K562 (cell line): ENCODE results near the gene BEST2. TPM values are rescaled to one million over a fixed set of nuclear protein-coding genes. Genes with fewer than 3 reads are reported as not detected.

Experiments
- ASH1L ChIP-seq: fragments of 450-650 bp; IDR thresholded peaks from 2 replicates; pipeline ENCODE4 v1.6.1; 2018; ENCODE audit warnings: borderline replicate concordance, mild to moderate bottlenecking, low read depth; ENCODE audit not compliant: partially characterized antibody
- CEBPB ChIP-seq: fragments of 450-650 bp; IDR thresholded peaks from 2 replicates; pipeline ENCODE4 v1.6.1; 2016; ENCODE audit warnings: missing genetic modification characterization, missing compliant biosample characterization
- EZH2 ChIP-seq: IDR thresholded peaks from 2 replicates; pipeline ENCODE4 v1.6.1; 2012; ENCODE audit warnings: low read depth, mild to moderate bottlenecking, inconsistent platforms, low read length, borderline replicate concordance
- GABPA ChIP-seq: fragments of 200-800 bp; sonication (Bioruptor generic); conservative IDR thresholded peaks from 2 replicates; pipeline ENCODE4 v1.6.1; 2016; ENCODE audit warnings: low read depth, missing genetic modification characterization, missing compliant biosample characterization
- IFI16 ChIP-seq: fragments of 250-450 bp; sonication (Bioruptor Pico); IDR thresholded peaks from 2 replicates; pipeline ENCODE4 v2.1.2; 2022; ENCODE audit warnings: mild to moderate bottlenecking, inconsistent platforms
- JUNB ChIP-seq: fragments of 450-650 bp; formaldehyde crosslinking; conservative IDR thresholded peaks from 2 replicates; pipeline ENCODE4 v1.4.0; 2020; ENCODE audit warnings: mild to moderate bottlenecking
- MCM7 ChIP-seq, 2 experiments: fragments of 450-650 bp; IDR thresholded peaks; 2 replicates each; pipeline ENCODE4 v1.6.1; 2016 to 2018
- MLX ChIP-seq, 2 experiments: fragments of 450-650 bp in 1 of 2; sonication (generic) in 1 of 2; formaldehyde crosslinking; conservative IDR thresholded peaks; 2 replicates each; pipeline versions ENCODE4 v1.4.0 to v1.8.1; 2020 to 2022; ENCODE audit warnings: mild to moderate bottlenecking in 1 of 2, missing genetic modification reagents in 1 of 2
- MXI1 ChIP-seq: IDR thresholded peaks from 2 replicates; pipeline ENCODE4 v1.6.1; 2011; ENCODE audit warnings: low read depth, mild to moderate bottlenecking, improper control_type of control experiment, low read length
- NELFE ChIP-seq: IDR thresholded peaks from 2 replicates; pipeline ENCODE4 v1.6.1; 2011; ENCODE audit warnings: mild to moderate bottlenecking; ENCODE audit not compliant: insufficient read depth, insufficient read length
- NRF1 ChIP-seq, 2 experiments: fragments of 450-650 bp; IDR thresholded peaks in 1 of 2; conservative IDR thresholded peaks in 1 of 2; 2 replicates each; pipeline ENCODE4 v1.6.1; 2014; ENCODE audit warnings: mild to moderate bottlenecking in 2 of 2
- NUFIP1 ChIP-seq: fragments of 450-650 bp; IDR thresholded peaks from 2 replicates; pipeline ENCODE4 v1.6.1; 2018; ENCODE audit not compliant: partially characterized antibody
- SP2 ChIP-seq: IDR thresholded peaks from 2 replicates; pipeline ENCODE4 v1.6.1; 2011; ENCODE audit warnings: mild to moderate bottlenecking, low read depth, low read length, moderate library complexity; ENCODE audit not compliant: poor library complexity, severe bottlenecking; ENCODE audit errors: extremely low read depth
- SRSF1 ChIP-seq: fragments of 200-400 bp; formaldehyde crosslinking; IDR thresholded peaks from 2 replicates; pipeline ENCODE4 v1.6.1; 2017; ENCODE audit warnings: mild to moderate bottlenecking, low read depth, low read length, moderate library complexity
- USF2 ChIP-seq: sonication (generic); formaldehyde crosslinking; IDR thresholded peaks from 2 replicates; pipeline ENCODE4 v1.5.0; 2020; ENCODE audit warnings: missing genetic modification reagents
- ZNF24 ChIP-seq: fragments of 450-650 bp; IDR thresholded peaks from 2 replicates; pipeline ENCODE4 v1.6.1; 2016
- ZNF609 ChIP-seq: sonication (generic); formaldehyde crosslinking; IDR thresholded peaks from 2 replicates; pipeline ENCODE4 v1.8.1; 2023; ENCODE audit warnings: missing genetic modification reagents, mild to moderate bottlenecking, borderline replicate concordance
- ZNF717 ChIP-seq: fragments of 250-450 bp; sonication (Bioruptor Pico); IDR thresholded peaks from 2 replicates; pipeline ENCODE4 v1.5.0; 2021
- ZNF766 ChIP-seq: fragments of 200-800 bp; sonication (Bioruptor generic); conservative IDR thresholded peaks from 2 replicates; pipeline ENCODE4 v1.6.1; 2016; ENCODE audit warnings: missing genetic modification characterization, missing compliant biosample characterization
- polyA plus RNA-seq, 8 experiments: library from polyadenylated mRNA; depleted of rRNA in 4 of 8; stranded (reverse) in 5 of 8; unstranded in 3 of 8; fragments of >200 nt; fragmentation: Nextera tagmentation in 2 of 8; fragmentation: Illumina TruSeq in 1 of 8; extraction: Ambion mirVana in 2 of 8; extraction: Trizol in 1 of 8; gene quantifications; 2 replicates each; pipeline versions ENCODE4 v1.2.1 to v1.2.3, GENCODE V29; 2011 to 2014; ENCODE audit warnings: inconsistent platforms in 1 of 8, missing spikeins in 1 of 8
- total RNA-seq, 7 experiments: library from RNA; depleted of rRNA in 6 of 7; stranded (reverse); fragments of >200 nt in 6 of 7; fragmentation: Illumina TruSeq in 2 of 7; extraction: Trizol in 2 of 7; gene quantifications; 2 replicates each; pipeline versions ENCODE4 v1.2.1 to v1.2.3, GENCODE V29; 2011 to 2021; ENCODE audit warnings: low replicate concordance in 1 of 7

The BEST2 gene
- total and polyA plus RNA-seq, 9 of the 15 experiments (the other 6 are each of a cell fraction or from before 2014, with no cell fraction given) = not detected

- no peak for TF ChIP-seq MLX (CRISPR knock-in tag; conservative IDR thresholded peaks at IDR 0.05)
- no peak for TF ChIP-seq ASH1L
- no peak for TF ChIP-seq ZNF24
- TF ChIP-seq JUNB (CRISPR knock-in tag) = no peak
- no peak for TF ChIP-seq NUFIP1
- no peak for TF ChIP-seq CEBPB (tag)
- TF ChIP-seq ZNF766 = 0 out of 2 replicates have a peak, but pooled peaks have one; percentile 27
- TF ChIP-seq NRF1 (conservative IDR thresholded peaks at IDR 0.05 in 1 of 2, IDR thresholded peaks at IDR 0.05 in 1 of 2) = peak; percentile 69 to 71
- no peak for TF ChIP-seq USF2 (CRISPR knock-in tag)
- TF ChIP-seq IFI16 (CRISPR knock-in tag) = no peak
- no peak for TF ChIP-seq SRSF1
- peak; percentile 63 for TF ChIP-seq GABPA (tag)
- no peak for TF ChIP-seq MXI1
- no peak for TF ChIP-seq NELFE
- TF ChIP-seq SP2 = no peak
- no peak for TF ChIP-seq MCM7 (IDR thresholded peaks at IDR 0.05)
- no peak for TF ChIP-seq ZNF717 (CRISPR knock-in tag)
- no peak for TF ChIP-seq EZH2
- TF ChIP-seq ZNF609 (CRISPR knock-in tag) = no peak
Measured at GRCh38 chr19:12778017-12778904, 26.7 kb downstream of the BEST2 start (continued).
